ENCODE measurements around the gene ANKRD63.

- TF ChIP-seq CTCF (IDR thresholded peaks at IDR 0.05; ENCODE audit: low read depth, low read length) (no peak), MAX (IDR thresholded peaks at IDR 0.05; ENCODE audit: low read depth, low read length) (no peak), POLR2A (IDR thresholded peaks at IDR 0.05; ENCODE audit: extremely low read depth, insufficient read length) (no peak), MYC (IDR thresholded peaks at IDR 0.05; ENCODE audit: low read depth, low read length) (no peak)
These were observed 34.1 kb upstream of the ANKRD63 start for GRCh38 chr15:40316931-40317330.

Measured in NB4 (cell line).